HEK293 (cell line): ENCODE measurements around the gene ACVR1.
"Not testable (repeated sequence)": the region's sequence is repeated elsewhere in the genome, so short reads cannot be mapped to it uniquely, and the experiment has no call there.

Source experiments
- CTCF ChIP-seq: fragments of 450-650 bp; formaldehyde crosslinking; IDR thresholded peaks from 2 replicates; pipeline ENCODE4 v1.5.1; 2016; ENCODE audit warnings: missing biosample characterization, missing genetic modification characterization
- GLI4 ChIP-seq: fragments of 450-650 bp; formaldehyde crosslinking; IDR thresholded peaks from 2 replicates; pipeline ENCODE4 v1.5.1; 2016; ENCODE audit warnings: missing biosample characterization, missing genetic modification characterization
- YY1 ChIP-seq: fragments of 450-650 bp; formaldehyde crosslinking; IDR thresholded peaks from 2 replicates; pipeline ENCODE4 v1.5.1; 2018; ENCODE audit warnings: missing biosample characterization, missing genetic modification characterization
- ZNF202 ChIP-seq: fragments of 450-650 bp; formaldehyde crosslinking; IDR thresholded peaks from 2 replicates; pipeline ENCODE4 v1.5.1; 2016; ENCODE audit warnings: missing biosample characterization, missing genetic modification characterization, borderline replicate concordance
- ZNF600 ChIP-seq: fragments of 450-650 bp; formaldehyde crosslinking; IDR thresholded peaks from 2 replicates; pipeline ENCODE4 v1.5.1; 2016; ENCODE audit warnings: missing biosample characterization, missing genetic modification characterization

DNA sequence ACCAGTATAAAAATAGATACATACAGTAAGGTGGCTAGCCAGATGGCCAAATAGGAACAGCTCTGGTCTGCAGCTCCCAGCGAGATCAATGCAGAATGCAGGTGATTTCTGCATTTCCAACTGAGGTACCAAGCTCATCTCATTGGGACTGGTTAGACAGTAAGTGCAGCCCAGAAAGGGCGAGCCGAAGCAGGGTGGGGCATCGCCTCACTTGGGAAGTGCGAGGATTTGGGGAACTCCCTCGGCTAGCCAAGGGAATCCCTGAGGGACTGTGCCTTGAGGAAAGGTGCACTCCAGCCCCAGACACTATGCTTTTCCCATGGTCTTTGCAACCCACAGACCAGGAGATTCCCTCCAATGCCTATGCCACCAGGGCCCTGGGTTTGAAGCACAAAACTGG is 172.0 kb downstream of the ACVR1 start:
- TF ChIP-seq CTCF (tag by site-specific recombination); YY1 (tag by site-specific recombination); ZNF600 (tag by site-specific recombination); ZNF202 (tag by site-specific recombination); GLI4: not testable (repeated sequence)
